HCT116 (cell line): ENCODE data around the gene ZDHHC9. TPM values are rescaled to one million over a fixed set of nuclear protein-coding genes. Genes with fewer than 3 reads are reported as not detected.

ENCODE experiments used
- ATAC-seq: fragments of 200-7000 bp; cut with Tn5 transposase; 2 replicates; pipeline ENCODE4 v1.9.1; 2020; ENCODE audit warnings: mild to moderate bottlenecking, moderate library complexity
- BruUV-seq: library from RNA; stranded (reverse); fragments of 400-500 nt; replicated peaks from 2 replicates; lab custom pipeline; 2021; lab: Mats Ljungman, UMichigan
- CTCF ChIA-PET: fragments of 300-600 bp; sonication (Branson Sonifier 250); formaldehyde crosslinking; loops from one replicate; lab custom pipeline; 2021; ENCODE audit warnings: antibody characterized with exemption; lab: Charles Lee
- POLR2A ChIA-PET: fragments of 300-600, 350-600 bp; sonication (Branson Sonifier 250); formaldehyde crosslinking; loops from one replicate; lab custom pipeline; 2021; ENCODE audit warnings: antibody characterized with exemption; lab: Charles Lee
- RAD21 ChIA-PET, 2 experiments: fragments of 300-600 bp; sonication (Branson Sonifier 250); formaldehyde crosslinking; loops; one replicate each; lab custom pipeline; 2023; ENCODE audit warnings: low total read pairs in 2 of 2; ENCODE audit not compliant: uncharacterized antibody in 2 of 2, unreplicated experiment in 2 of 2, low non-redundant PET in 1 of 2; lab: Charles Lee
- DNase-seq: peaks from one replicate; pipeline ENCODE4 v3.0.0-alpha.2; 2010; ENCODE audit warnings: low read depth, low spot score
- H2AFZ ChIP-seq: fragments of 200-600 bp; shearing (Covaris generic), sonication (generic); 2 replicates; pipeline ENCODE4 v1.6.1; 2017; ENCODE audit warnings: low read depth, mixed run types, mixed read lengths, antibody characterized with exemption, low read length; ENCODE audit not compliant: poor library complexity, severe bottlenecking
- H3K27ac ChIP-seq: 2 replicates; pipeline ENCODE4 v1.5.1; 2012; ENCODE audit warnings: low read depth, low read length
- H3K27me3 ChIP-seq: fragments of 200-600 bp; sonication (generic); 2 replicates; pipeline ENCODE4 v1.6.1; 2016; ENCODE audit warnings: mixed run types, low read length, mixed read lengths; ENCODE audit not compliant: insufficient read depth
- H3K36me3 ChIP-seq, 2 experiments: fragments of 200-500 bp in 1 of 2; fragments of 200-600 bp in 1 of 2; sonication (Bioruptor generic) in 1 of 2; sonication (generic) in 1 of 2; 2 replicates each; pipeline versions ENCODE4 v1.5.1 to v1.6.1; 2014 to 2016; ENCODE audit warnings: low read length in 2 of 2, inconsistent platforms in 1 of 2, mixed read lengths in 1 of 2, mixed run types in 1 of 2; ENCODE audit not compliant: insufficient read depth in 2 of 2, control insufficient read depth in 1 of 2
- H3K4me1 ChIP-seq, 2 experiments: fragments of 200-600 bp in 1 of 2; sonication (generic) in 1 of 2; 2 replicates each; pipeline versions ENCODE4 v1.5.1 to v1.6.1; 2012 to 2017; ENCODE audit warnings: low read length in 2 of 2, inconsistent platforms in 1 of 2, mild to moderate bottlenecking in 1 of 2, mixed read lengths in 1 of 2, mixed run types in 1 of 2, moderate library complexity in 1 of 2; ENCODE audit not compliant: insufficient read depth in 2 of 2, control insufficient read depth in 1 of 2
- H3K4me2 ChIP-seq: fragments of 200-600 bp; sonication (generic); 2 replicates; pipeline ENCODE4 v1.6.1; 2017; ENCODE audit warnings: mixed run types, low read length, mixed read lengths
- H3K4me3 ChIP-seq, 2 experiments: fragments of 200-600 bp in 1 of 2; sonication (generic) in 1 of 2; replicated peaks in 1 of 2; 2 replicates each; pipeline ENCODE4 v1.5.1; 2011 to 2016; ENCODE audit warnings: low read length in 2 of 2, control low read depth in 1 of 2, low read depth in 1 of 2, mild to moderate bottlenecking in 1 of 2, mixed read lengths in 1 of 2, mixed run types in 1 of 2
- H3K79me2 ChIP-seq: fragments of 200-600 bp; sonication (generic); 2 replicates; pipeline ENCODE4 v1.6.1; 2017; ENCODE audit warnings: mild to moderate bottlenecking, mixed run types, low read length, moderate library complexity, mixed read lengths; ENCODE audit not compliant: insufficient read depth
- H3K9ac ChIP-seq: fragments of 200-600 bp; sonication (generic); 2 replicates; pipeline ENCODE4 v1.6.1; 2016; ENCODE audit warnings: low read length, mixed read lengths
- H3K9me2 ChIP-seq: fragments of 200-600 bp; sonication (generic), shearing (Covaris generic); 2 replicates; pipeline ENCODE4 v1.6.1; 2017; ENCODE audit warnings: mixed run types, mild to moderate bottlenecking, moderate library complexity; ENCODE audit not compliant: insufficient read depth
- H3K9me3 ChIP-seq, 2 experiments: fragments of 200-500 bp in 1 of 2; fragments of 200-600 bp in 1 of 2; sonication (Bioruptor generic) in 1 of 2; sonication (generic) in 1 of 2; 2 replicates each; pipeline ENCODE4 v1.6.1; 2014 to 2017; ENCODE audit warnings: low read length in 2 of 2, mixed read lengths in 2 of 2, inconsistent platforms in 1 of 2, low read depth in 1 of 2, mild to moderate bottlenecking in 1 of 2, mixed run types in 1 of 2, moderate library complexity in 1 of 2; ENCODE audit not compliant: control insufficient read depth in 1 of 2, insufficient read depth in 1 of 2
- H4K20me1 ChIP-seq: fragments of 200-600 bp; sonication (generic), shearing (Covaris generic); 2 replicates; pipeline ENCODE4 v1.6.1; 2017; ENCODE audit warnings: mixed run types, mild to moderate bottlenecking, moderate library complexity; ENCODE audit not compliant: insufficient read depth
- CBX3 ChIP-seq: IDR thresholded peaks from 2 replicates; pipeline ENCODE4 v1.6.1; 2012; ENCODE audit warnings: low read depth
- CEBPB ChIP-seq: IDR thresholded peaks from 2 replicates; pipeline ENCODE4 v1.6.1; 2012; ENCODE audit warnings: low read depth
- EGR1 ChIP-seq: IDR thresholded peaks from 2 replicates; pipeline ENCODE4 v1.6.1; 2012; ENCODE audit warnings: low read depth
- EZH2 ChIP-seq: fragments of 200-600 bp; sonication (generic); IDR thresholded peaks from 2 replicates; pipeline ENCODE4 v1.6.1; 2017; ENCODE audit warnings: antibody characterized with exemption, mixed run types
- SIN3A ChIP-seq: IDR thresholded peaks from 2 replicates; pipeline ENCODE4 v1.6.1; 2012; ENCODE audit warnings: low read depth
- SRF ChIP-seq: IDR thresholded peaks from 2 replicates; pipeline ENCODE4 v1.6.1; 2012; ENCODE audit warnings: low read depth
- TCF7L2 ChIP-seq: IDR thresholded peaks from 2 replicates; pipeline ENCODE4 v1.7.0; 2011; ENCODE audit warnings: borderline replicate concordance, inconsistent platforms; ENCODE audit not compliant: insufficient read depth, insufficient read length; ENCODE audit errors: extremely low read depth
- YY1 ChIP-seq: IDR thresholded peaks from 2 replicates; pipeline ENCODE4 v1.6.1; 2011; ENCODE audit warnings: low read length, low read depth, moderate library complexity, mild to moderate bottlenecking; ENCODE audit not compliant: insufficient replicate concordance; ENCODE audit errors: extremely low read depth
- ZFX ChIP-seq: fragments of 450-650 bp; IDR thresholded peaks from 2 replicates; pipeline ENCODE4 v1.6.1; 2017
- ZNF274 ChIP-seq: fragments of 200-500 bp; sonication (Bioruptor generic); IDR thresholded peaks from 2 replicates; pipeline ENCODE4 v1.6.1; 2014; ENCODE audit warnings: mild to moderate bottlenecking, low read depth, low read length, inconsistent platforms
- intact Hi-C: fragments of 100-400 bp; cut with micrococcal nuclease; formaldehyde crosslinking; loops from 2 replicates; pipeline ENCODE4 v1.10.0; 2022
- total RNA-seq: library from RNA; stranded (reverse); gene quantifications from one replicate; pipeline ENCODE4 v1.2.1, GENCODE V29; 2021; ENCODE audit not compliant: unreplicated experiment
- TF ChIP-seq, protein P1 (sequence below): IDR thresholded peaks from 2 replicates; pipeline ENCODE4 v1.6.1; 2011; ENCODE audit warnings: mild to moderate bottlenecking, low read length, moderate library complexity; ENCODE audit not compliant: insufficient replicate concordance; ENCODE audit errors: extremely low read depth
- TF ChIP-seq, protein P2 (sequence below): IDR thresholded peaks from 2 replicates; pipeline ENCODE4 v1.6.1; 2012; ENCODE audit warnings: low read depth
- TF ChIP-seq, protein P3 (sequence below): IDR thresholded peaks from 2 replicates; pipeline ENCODE4 v1.6.1; 2012

Gene ZDHHC9
- total RNA-seq, 1 experiment from 2014 or later = 18.9 TPM

DNA sequence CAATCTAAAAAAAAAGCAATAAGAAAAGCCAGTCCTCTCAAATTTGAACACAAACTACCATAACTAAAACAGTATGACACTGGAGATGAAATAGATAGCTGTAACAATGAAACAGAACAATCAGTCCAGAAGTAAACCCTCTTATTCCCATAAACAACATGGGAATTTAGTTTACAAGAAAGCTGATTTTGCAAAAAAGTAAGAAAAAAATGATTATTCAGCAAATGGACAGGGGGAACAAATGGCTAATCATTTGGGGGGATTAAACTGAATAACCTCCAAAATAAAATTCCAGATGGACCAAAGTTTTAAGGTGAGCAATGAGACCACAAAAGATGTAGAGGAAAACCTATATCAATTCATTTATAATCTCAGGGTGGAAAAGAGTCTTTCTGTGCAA is 80.0 kb downstream of the ZDHHC9 start:
- Histone ChIP-seq H3K27me3 (no peaks in the 10 kb centered on the region), H3K4me2 (no peak overlapping the region), H3K9me2 (no peaks in the 10 kb centered on the region), H3K4me1 (no peaks in the 10 kb centered on the region), H3K9me3 (no peaks in the 10 kb centered on the region), H3K9ac (no peak overlapping the region), H4K20me1 (no peaks in the 10 kb centered on the region), H3K79me2 (no peaks in the 10 kb centered on the region), H3K4me3 (no peak overlapping the region), H3K27ac (no peak overlapping the region), H2AFZ (no peak overlapping the region), H3K36me3 (no peaks in the 10 kb centered on the region)
- TF ChIP-seq, protein P1, sequence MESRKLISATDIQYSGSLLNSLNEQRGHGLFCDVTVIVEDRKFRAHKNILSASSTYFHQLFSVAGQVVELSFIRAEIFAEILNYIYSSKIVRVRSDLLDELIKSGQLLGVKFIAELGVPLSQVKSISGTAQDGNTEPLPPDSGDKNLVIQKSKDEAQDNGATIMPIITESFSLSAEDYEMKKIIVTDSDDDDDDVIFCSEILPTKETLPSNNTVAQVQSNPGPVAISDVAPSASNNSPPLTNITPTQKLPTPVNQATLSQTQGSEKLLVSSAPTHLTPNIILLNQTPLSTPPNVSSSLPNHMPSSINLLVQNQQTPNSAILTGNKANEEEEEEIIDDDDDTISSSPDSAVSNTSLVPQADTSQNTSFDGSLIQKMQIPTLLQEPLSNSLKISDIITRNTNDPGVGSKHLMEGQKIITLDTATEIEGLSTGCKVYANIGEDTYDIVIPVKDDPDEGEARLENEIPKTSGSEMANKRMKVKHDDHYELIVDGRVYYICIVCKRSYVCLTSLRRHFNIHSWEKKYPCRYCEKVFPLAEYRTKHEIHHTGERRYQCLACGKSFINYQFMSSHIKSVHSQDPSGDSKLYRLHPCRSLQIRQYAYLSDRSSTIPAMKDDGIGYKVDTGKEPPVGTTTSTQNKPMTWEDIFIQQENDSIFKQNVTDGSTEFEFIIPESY = no peak
- TF ChIP-seq ZFX (no peak), TCF7L2 (no peak), SRF (no peak)
- POLR2A ChIA-PET = no interaction called here
- RAD21 ChIA-PET = no interaction called here
- ATAC-seq (no peak), DNase-seq (no peak)
- CTCF ChIA-PET = interaction anchor here (1.3 kb wide), 1 partner anchor 17 kb away, joined by 3 read pairs; no protein-coding TSS in a partner anchor
- no TSS peak for BruUV-seq
- intact Hi-C loops = no loop called here

DNA sequence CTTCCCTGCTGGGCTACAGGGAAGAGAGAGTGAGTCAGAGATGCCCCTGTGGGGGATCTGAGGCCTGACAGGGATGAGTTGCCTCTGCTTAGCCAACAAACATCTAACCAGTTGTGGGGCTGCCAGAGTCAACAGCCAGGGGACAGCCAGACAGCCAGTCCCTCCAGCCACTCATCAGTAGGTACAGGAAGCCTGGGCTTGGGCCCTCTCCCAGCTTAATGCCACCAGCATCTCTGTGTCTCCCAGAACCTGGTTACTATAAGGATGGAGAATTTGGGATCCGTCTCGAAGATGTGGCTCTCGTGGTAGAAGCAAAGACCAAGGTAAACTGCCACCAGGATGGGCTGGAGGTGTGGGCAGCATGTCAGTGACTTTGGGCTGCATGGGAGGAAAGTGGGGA is 81.2 kb downstream of the ZDHHC9 start:
- no TSS peak for BruUV-seq
- no peaks in the 10 kb centered on the region for H3K9me3 ChIP-seq
- no peaks in the 10 kb centered on the region for H3K79me2 ChIP-seq
- H3K36me3 ChIP-seq = no peaks in the 10 kb centered on the region
- RAD21 ChIA-PET = no interaction called here
- H3K4me2 ChIP-seq = no peak overlapping the region
- POLR2A ChIA-PET = no interaction called here
- intact Hi-C loops = no loop called here
- DNase-seq = no peak
- CTCF ChIA-PET = no interaction called here
- ATAC-seq = no peak
- H3K4me3 ChIP-seq = no peak overlapping the region
- no peak overlapping the region for H3K9ac ChIP-seq
- no peak overlapping the region for H3K27ac ChIP-seq
- peaks cover 0 to 5% of the 10 kb centered on the region in 2 experiments; a peak in 1 of 4 replicates for H3K4me1 ChIP-seq
- H4K20me1 ChIP-seq = no peaks in the 10 kb centered on the region
- no peak overlapping the region for H2AFZ ChIP-seq
- no peaks in the 10 kb centered on the region for H3K9me2 ChIP-seq
- H3K27me3 ChIP-seq = no peaks in the 10 kb centered on the region
- TF ChIP-seq EZH2 = no peak
- no peak for TF ChIP-seq EGR1
- TF ChIP-seq, protein P1 = no peak
- no peak for TF ChIP-seq YY1
- no peak for TF ChIP-seq CEBPB
- TF ChIP-seq SRF = no peak
- TF ChIP-seq, protein P2, sequence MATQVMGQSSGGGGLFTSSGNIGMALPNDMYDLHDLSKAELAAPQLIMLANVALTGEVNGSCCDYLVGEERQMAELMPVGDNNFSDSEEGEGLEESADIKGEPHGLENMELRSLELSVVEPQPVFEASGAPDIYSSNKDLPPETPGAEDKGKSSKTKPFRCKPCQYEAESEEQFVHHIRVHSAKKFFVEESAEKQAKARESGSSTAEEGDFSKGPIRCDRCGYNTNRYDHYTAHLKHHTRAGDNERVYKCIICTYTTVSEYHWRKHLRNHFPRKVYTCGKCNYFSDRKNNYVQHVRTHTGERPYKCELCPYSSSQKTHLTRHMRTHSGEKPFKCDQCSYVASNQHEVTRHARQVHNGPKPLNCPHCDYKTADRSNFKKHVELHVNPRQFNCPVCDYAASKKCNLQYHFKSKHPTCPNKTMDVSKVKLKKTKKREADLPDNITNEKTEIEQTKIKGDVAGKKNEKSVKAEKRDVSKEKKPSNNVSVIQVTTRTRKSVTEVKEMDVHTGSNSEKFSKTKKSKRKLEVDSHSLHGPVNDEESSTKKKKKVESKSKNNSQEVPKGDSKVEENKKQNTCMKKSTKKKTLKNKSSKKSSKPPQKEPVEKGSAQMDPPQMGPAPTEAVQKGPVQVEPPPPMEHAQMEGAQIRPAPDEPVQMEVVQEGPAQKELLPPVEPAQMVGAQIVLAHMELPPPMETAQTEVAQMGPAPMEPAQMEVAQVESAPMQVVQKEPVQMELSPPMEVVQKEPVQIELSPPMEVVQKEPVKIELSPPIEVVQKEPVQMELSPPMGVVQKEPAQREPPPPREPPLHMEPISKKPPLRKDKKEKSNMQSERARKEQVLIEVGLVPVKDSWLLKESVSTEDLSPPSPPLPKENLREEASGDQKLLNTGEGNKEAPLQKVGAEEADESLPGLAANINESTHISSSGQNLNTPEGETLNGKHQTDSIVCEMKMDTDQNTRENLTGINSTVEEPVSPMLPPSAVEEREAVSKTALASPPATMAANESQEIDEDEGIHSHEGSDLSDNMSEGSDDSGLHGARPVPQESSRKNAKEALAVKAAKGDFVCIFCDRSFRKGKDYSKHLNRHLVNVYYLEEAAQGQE = no peak
- no peak for TF ChIP-seq ZNF274
- no peak for TF ChIP-seq CBX3
- no peak for TF ChIP-seq SIN3A
- TF ChIP-seq, protein P3, sequence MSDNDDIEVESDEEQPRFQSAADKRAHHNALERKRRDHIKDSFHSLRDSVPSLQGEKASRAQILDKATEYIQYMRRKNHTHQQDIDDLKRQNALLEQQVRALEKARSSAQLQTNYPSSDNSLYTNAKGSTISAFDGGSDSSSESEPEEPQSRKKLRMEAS = no peak
